Immature natural killer cell (primary cell): Measurements from ENCODE around the gene FOSL2. TPM values are rescaled to one million over a fixed set of nuclear protein-coding genes. Genes with fewer than 3 reads are reported as not detected.
A peak's percentile ranks its signal among the peaks of the same experiment; 100 is the strongest.

Experiments
- DNase-seq, 3 donors: peaks; one replicate each; pipeline ENCODE4 v3.0.0; 2022; ENCODE audit warnings: mixed read lengths in 1 of 3
- H3K27ac Mint-ChIP-seq, 6 donors: one replicate each; pipeline ENCODE4 v1.8.0; 2020; ENCODE audit warnings: mixed read lengths in 6 of 6, mild to moderate bottlenecking in 5 of 6, inconsistent platforms in 4 of 6, moderate library complexity in 3 of 6
- H3K27me3 Mint-ChIP-seq, 3 donors: one replicate each; pipeline ENCODE4 v1.8.0; 2020 to 2021; ENCODE audit warnings: low read depth in 3 of 3, mild to moderate bottlenecking in 3 of 3, mixed read lengths in 3 of 3, moderate library complexity in 3 of 3, inconsistent platforms in 1 of 3
- H3K36me3 Mint-ChIP-seq, 3 donors: one replicate each; pipeline ENCODE4 v1.8.0; 2020; ENCODE audit warnings: mixed read lengths in 3 of 3, inconsistent platforms in 2 of 3, mild to moderate bottlenecking in 2 of 3
- H3K4me1 Mint-ChIP-seq, 2 donors: one replicate each; pipeline ENCODE4 v1.8.0; 2020; ENCODE audit warnings: inconsistent platforms in 2 of 2, mild to moderate bottlenecking in 2 of 2, mixed read lengths in 2 of 2, moderate library complexity in 1 of 2
- H3K4me3 Mint-ChIP-seq, 5 donors: one replicate each; pipeline ENCODE4 v1.8.0; 2020; ENCODE audit warnings: mild to moderate bottlenecking in 5 of 5, mixed read lengths in 5 of 5, inconsistent platforms in 3 of 5, moderate library complexity in 3 of 5
- H3K9me3 Mint-ChIP-seq, 6 donors: one replicate each; pipeline ENCODE4 v1.8.0; 2020; ENCODE audit warnings: mild to moderate bottlenecking in 6 of 6, mixed read lengths in 6 of 6, inconsistent platforms in 4 of 6, moderate library complexity in 3 of 6
- polyA plus RNA-seq, 3 donors: library from polyadenylated mRNA; unstranded; fragments of 300-500 nt; fragmentation: Illumina TruSeq; gene quantifications; one replicate each; pipeline ENCODE4 v1.2.3, GENCODE V29; 2021

The FOSL2 gene
- 10 to 100 TPM; 27.2 to 54.3 (median 28.7) TPM for polyA plus RNA-seq

DNA sequence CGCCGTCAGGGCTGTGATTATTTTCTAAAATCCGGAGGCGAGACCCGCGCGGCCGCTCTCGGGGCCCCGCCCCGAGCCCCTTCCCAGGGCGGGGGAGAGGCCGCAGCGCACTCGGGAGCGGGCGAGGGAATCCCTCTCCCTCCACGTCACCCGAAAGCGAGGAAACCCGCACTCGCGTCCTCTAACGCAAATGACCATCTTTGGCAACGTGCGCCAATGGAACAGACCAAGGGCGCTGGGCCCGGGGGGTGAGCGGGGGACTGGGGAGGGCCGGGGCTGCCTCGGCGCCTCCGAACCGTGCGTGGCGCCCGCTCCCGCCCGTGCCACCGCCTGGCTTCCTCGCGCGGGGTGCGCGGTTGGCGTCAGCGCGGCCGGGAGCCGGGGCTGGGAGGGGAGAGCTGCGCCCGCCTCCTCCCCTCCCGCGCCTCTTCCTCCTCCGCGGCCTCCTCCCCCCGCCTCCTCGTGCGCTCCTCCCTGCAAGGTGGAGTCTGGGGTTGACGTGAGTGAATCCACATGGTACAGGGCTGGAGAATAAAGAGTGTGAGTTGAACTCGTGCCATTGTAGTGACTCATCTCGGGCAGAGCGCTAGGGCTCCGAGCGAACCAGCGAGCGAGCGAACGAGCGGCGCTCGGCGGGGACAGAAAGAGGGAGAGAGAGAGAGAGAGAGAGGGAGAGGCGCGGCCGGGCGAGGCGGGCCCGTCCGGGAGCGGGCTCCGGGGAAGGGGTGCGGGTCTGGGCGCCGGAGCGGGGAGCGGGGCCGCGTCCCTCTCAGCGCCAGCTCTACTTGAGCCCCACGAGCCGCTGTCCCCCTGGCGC, at the start of gene FOSL2:
TSS of gene FOSL2 (plus strand) at position 562 of the 817 bp plus-strand sequence. CDS start 863 bp downstream, outside the sequence.
- Mint-ChIP-seq H3K27me3 (peaks cover 25 to 39% (median 32%) of the 10 kb centered on the region in 3 donors), H3K27ac (peak within 1 kb of the TSS in 5 of 6 donors; percentile 99 to 100 (median 99)), H3K36me3 (peaks cover 0 to 6% (median 4%) of the 10 kb centered on the region in 3 donors), H3K9me3 (peaks cover 0 to 6% (median 0%) of the 10 kb centered on the region in 6 donors), H3K4me1 (peaks cover 21 to 23% of the 10 kb centered on the region in 2 donors), H3K4me3 (peak within 1 kb of the TSS; percentile 88 to 97 (median 94))
- DNase-seq = peak; percentile 97 to 99 (median 99)

DNA sequence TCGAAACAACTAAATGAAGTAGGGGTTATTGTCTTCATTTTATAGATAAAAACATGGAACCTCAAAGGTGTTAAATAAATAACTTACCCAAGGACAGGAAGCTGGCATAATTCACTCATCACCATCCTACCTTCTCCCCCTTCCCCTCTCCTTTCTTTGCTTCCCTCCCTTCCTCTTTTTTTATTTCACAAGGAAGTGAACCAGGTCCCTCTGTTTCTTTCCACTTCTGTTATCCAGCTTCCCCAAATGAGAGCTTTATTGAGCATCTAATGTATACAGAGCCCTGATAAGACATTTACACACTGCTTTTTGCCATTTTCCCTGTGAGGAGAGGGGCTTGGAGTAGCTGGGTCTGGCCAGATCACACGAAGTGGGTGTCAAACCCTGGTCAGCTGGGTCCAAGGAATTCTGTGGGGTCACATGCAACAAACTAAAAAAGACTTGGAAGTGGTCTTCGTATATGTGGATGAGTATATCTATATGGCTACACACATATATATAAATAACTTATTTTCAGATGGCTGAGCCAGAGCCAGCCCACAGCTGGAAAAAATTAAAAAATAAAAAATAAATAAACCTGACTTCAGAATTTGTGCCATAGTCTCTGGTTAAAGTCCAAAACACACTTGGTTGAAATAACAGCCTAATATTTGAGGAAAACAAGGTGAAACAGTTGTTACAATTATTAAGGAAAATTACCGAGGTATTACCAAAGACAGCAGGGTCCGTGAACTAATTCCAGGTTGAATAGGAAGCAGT, 49.3 kb upstream of the FOSL2 start:
- Mint-ChIP-seq H3K27me3 (peaks cover 3 to 6% (median 3%) of the 10 kb centered on the region in 3 donors), H3K4me1 (peaks cover 26 to 28% of the 10 kb centered on the region in 2 donors), H3K27ac (peak overlapping the region in 4 of 6 donors; percentile 24 to 78 (median 58)), H3K9me3 (no peaks in the 10 kb centered on the region), H3K36me3 (peaks cover 6 to 8% (median 7%) of the 10 kb centered on the region in 3 donors), H3K4me3 (no peak overlapping the region)
- DNase-seq = no peak

DNA sequence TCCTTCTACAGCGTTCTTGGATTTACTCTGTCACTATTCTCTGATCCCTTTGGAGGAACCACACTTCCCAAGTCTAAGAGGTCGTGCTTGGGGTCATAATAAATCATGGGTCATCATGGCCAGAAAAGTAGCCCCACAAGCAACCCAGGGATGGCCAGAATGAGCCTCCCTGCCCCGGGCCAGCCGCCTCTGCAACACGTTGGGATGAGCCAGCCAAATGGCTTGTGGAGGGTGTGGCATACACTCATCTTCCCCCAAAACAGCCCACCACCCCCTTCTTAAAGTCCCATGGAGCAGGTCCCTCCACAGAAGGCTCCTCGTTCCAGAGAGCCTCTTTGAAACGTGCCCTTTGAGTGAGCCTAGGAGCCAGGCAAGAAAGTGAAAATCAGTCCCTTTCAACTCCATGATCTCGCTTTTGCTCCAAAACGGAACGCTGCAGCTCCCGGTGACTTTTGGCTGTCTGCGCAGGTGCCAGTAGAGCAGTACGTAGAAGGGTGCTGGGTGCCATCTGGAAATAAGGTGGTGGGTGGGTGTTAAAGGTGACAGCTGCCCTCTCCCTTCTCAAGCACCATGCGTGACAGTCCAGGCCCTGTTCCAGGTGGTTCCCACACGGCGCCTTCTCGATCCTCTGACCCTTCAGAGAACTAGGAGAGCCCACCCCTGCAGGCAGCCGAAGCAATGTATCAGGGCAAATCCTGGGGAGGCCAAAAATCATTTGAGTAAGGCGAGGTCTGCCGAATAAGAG, 48.5 kb upstream of the FOSL2 start:
- Mint-ChIP-seq H3K27ac (peak overlapping the region in 2 of 6 donors; percentile 13 to 46), H3K4me3 (peak overlapping the region in 1 of 5 donors; percentile 40), H3K9me3 (no peaks in the 10 kb centered on the region), H3K4me1 (peaks cover 28 to 30% of the 10 kb centered on the region in 2 donors), H3K36me3 (peaks cover under 1 to 2% (median 2%) of the 10 kb centered on the region in 3 donors), H3K27me3 (peaks cover 3 to 6% (median 3%) of the 10 kb centered on the region in 3 donors)
- DNase-seq = no peak

DNA sequence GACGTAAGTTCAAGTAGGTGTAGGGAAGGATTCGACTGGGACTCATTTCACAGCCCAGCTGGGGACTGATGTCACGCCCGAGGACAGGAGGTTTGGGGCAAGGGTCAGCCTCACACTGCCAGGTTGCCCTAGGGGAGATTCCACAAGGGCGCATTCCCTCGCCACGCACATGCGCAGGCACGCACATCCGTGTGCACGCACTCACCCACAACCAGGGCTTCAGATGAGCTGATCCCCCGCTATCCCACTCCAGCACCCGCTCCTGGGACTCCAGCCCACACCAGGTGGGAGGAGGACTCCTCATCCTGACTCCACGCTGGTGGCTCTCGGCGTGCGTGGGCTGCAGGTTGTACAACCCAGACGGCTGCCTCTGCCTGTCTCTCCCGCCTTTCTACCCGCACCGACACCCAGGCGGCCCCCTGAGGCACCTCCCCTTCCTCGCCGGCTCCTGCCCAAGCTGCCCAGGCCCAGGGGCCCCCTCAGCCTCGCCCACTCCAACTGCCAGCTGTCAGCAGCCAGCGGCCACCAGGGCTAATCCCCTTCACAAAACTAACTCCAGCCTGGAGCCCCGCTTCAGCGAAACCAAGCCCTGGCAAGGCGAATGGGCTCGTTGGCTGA, 47.8 kb upstream of the FOSL2 start:
- Mint-ChIP-seq H3K27me3 (peaks cover 3 to 6% (median 3%) of the 10 kb centered on the region in 3 donors), H3K4me3 (peak overlapping the region in 1 of 5 donors; percentile 40), H3K9me3 (no peaks in the 10 kb centered on the region), H3K36me3 (no peaks in the 10 kb centered on the region), H3K4me1 (peaks cover 29 to 35% of the 10 kb centered on the region in 2 donors), H3K27ac (peak overlapping the region in 2 of 6 donors; percentile 13 to 56)
- DNase-seq = no peak

DNA sequence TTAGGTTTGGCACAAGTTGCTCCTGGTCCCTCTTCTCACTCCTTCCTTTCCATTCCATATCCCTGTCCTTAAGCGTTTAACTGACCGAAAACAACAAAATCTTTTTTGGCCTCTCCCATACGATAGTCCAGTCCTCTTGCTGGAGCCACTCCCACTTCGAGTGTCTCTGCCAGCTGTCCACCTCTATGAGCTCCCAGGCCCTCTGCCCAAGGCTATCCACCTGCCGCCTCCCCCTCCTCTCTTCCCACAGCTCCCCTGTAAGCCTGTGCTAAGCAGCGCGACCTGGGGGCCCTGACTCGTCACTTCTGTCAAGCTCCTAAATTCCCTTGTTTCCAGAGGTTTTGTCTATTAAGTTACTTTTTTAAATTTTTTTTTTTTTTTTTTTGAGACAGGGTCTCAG, 47.0 kb upstream of the FOSL2 start:
- H3K9me3 Mint-ChIP-seq = no peaks in the 10 kb centered on the region
- H3K27ac Mint-ChIP-seq = peak overlapping the region in 4 of 6 donors; percentile 7 to 90 (median 64)
- H3K4me1 Mint-ChIP-seq = peaks cover 29 to 35% of the 10 kb centered on the region in 2 donors
- DNase-seq = no peak
- H3K4me3 Mint-ChIP-seq = no peak overlapping the region
- peaks cover 3 to 6% (median 3%) of the 10 kb centered on the region in 3 donors for H3K27me3 Mint-ChIP-seq
- no peaks in the 10 kb centered on the region for H3K36me3 Mint-ChIP-seq

DNA sequence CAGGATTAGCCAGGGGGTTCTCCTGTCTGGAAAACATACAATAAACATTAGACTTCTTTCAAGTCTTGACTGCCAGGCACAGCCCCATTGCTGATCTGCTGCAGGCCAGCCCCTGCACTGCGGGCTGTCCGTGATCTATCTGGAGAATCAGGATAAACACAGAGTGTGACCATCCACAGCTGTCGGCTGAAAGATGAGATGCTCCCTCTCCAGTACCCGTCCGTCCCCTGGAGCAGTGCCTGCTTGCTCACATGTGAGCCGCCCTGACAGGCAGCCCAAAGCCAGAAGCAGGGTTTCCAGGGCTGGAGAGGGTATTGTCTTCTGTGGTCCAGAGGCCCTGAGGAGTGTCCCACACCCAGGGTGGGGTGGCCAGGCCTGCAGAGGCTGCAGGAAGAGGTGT, 46.1 kb upstream of the FOSL2 start:
- Mint-ChIP-seq H3K36me3 (no peaks in the 10 kb centered on the region), H3K9me3 (no peaks in the 10 kb centered on the region), H3K4me3 (peak overlapping the region in 4 of 5 donors; percentile 14 to 44 (median 30)), H3K27me3 (peaks cover 0 to 6% (median 3%) of the 10 kb centered on the region in 3 donors), H3K4me1 (peaks cover 29 to 34% of the 10 kb centered on the region in 2 donors), H3K27ac (peak overlapping the region; percentile 50 to 97 (median 74))
- no peak for DNase-seq

DNA sequence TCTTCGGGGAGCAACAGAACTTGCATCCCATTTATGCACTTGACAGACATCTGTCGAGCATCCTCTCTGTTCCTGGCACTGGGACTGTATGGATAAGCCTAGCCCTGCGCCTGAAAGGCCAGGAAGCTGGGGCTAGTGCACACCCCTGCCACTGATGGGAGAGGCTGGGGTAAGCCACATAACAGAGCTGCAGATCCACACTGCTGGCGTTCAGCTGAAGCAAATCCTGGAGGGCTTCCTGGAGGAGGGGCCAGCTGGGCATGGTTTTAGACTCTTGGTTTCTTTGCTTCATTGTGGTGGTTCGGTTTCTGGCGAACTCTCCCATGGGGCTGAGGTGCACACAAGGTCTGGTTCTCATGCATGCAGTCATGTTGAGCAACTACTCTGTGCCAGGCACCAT, 45.5 kb upstream of the FOSL2 start:
- no peak for DNase-seq
- Mint-ChIP-seq H3K9me3 (no peaks in the 10 kb centered on the region), H3K27me3 (peaks cover 0 to 6% (median 0%) of the 10 kb centered on the region in 3 donors), H3K4me3 (peak overlapping the region; percentile 60 to 80 (median 63)), H3K4me1 (peaks cover 30 to 37% of the 10 kb centered on the region in 2 donors), H3K36me3 (no peaks in the 10 kb centered on the region), H3K27ac (peak overlapping the region; percentile 90 to 97 (median 94))

DNA sequence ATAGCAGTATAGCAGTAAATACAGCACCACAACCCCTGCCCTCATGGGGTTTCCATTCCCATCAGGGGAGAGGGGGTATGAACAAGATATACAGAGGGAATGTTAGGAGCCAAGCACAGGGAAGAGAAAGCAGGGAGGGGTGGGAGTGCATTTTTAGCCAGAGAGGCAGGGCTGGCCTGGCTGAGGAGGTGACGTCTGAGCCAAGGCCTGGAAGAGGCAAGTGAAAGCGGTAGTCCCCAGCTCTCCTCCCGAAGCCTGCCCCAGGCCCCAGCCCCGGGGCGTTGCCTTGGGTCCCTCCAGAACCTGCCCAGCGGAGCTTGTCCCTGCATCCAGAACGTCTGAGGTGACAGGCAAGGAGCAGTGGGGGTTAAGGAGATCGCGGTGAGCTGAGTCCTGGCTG, 45.1 kb upstream of the FOSL2 start:
- Mint-ChIP-seq H3K4me3 (peak overlapping the region; percentile 60 to 80 (median 65)), H3K9me3 (no peaks in the 10 kb centered on the region)
- DNase-seq = no peak

DNA sequence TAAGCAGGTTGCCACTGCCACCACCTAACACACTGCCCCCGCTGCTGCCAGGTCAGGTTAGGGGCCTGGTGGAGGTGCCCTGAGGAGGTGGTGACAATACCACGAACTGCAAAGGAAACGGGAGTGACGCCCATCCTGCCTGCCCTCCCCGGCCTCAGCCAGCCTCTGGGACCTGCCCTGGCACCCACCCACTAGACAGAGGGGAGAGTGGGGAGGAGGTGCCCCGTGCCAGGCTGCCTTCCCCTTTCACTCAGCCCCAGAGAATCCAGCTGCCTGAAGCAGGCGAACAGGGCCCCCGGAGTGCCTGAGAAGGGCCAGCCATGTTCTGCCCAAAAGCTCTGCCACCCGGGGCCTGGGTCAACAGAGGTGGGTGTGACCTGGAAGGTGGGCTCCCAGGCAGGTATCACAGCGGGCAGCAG, 44.5 kb upstream of the FOSL2 start:
- no peaks in the 10 kb centered on the region for H3K36me3 Mint-ChIP-seq
- peak overlapping the region; percentile 60 to 80 (median 65) for H3K4me3 Mint-ChIP-seq
- H3K27me3 Mint-ChIP-seq = peaks cover 0 to 6% (median 4%) of the 10 kb centered on the region in 3 donors
- peak; percentile 89 to 91 (median 89) for DNase-seq
- peaks cover 36 to 41% of the 10 kb centered on the region in 2 donors for H3K4me1 Mint-ChIP-seq
- H3K9me3 Mint-ChIP-seq = no peaks in the 10 kb centered on the region
- H3K27ac Mint-ChIP-seq = peak overlapping the region; percentile 90 to 97 (median 94)

More for the DNA sequence above, 45.1 kb upstream of the FOSL2 start:
- Mint-ChIP-seq H3K27me3 (peaks cover 0 to 6% (median 1%) of the 10 kb centered on the region in 3 donors), H3K36me3 (no peaks in the 10 kb centered on the region), H3K4me1 (peaks cover 34 to 38% of the 10 kb centered on the region in 2 donors), H3K27ac (peak overlapping the region; percentile 90 to 97 (median 94))

DNA sequence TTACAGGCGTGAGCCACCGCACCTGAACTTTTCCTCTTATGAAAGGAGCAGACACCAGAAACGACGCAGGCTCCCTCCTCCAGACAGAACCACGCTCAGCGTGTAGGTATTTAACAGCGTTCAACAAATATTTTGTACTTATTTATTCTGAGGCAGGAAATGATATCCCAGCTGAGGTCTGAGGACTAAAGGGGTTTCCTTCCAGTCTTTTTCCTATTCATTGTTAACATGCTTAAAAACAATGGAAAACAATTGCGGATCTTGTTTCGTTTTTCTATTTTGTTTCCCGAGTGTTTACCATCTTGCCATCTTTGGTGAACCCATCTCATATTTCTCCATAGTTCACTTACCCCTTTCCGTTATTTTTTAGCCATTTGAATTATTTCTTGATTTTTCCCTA, 43.7 kb upstream of the FOSL2 start:
- Mint-ChIP-seq H3K27ac (peak overlapping the region; percentile 90 to 97 (median 94)), H3K36me3 (no peaks in the 10 kb centered on the region), H3K9me3 (no peaks in the 10 kb centered on the region), H3K4me1 (peaks cover 36 to 41% of the 10 kb centered on the region in 2 donors), H3K27me3 (peaks cover 2 to 5% (median 4%) of the 10 kb centered on the region in 3 donors), H3K4me3 (peak overlapping the region; percentile 60 to 80 (median 64))
- DNase-seq = no peak

DNA sequence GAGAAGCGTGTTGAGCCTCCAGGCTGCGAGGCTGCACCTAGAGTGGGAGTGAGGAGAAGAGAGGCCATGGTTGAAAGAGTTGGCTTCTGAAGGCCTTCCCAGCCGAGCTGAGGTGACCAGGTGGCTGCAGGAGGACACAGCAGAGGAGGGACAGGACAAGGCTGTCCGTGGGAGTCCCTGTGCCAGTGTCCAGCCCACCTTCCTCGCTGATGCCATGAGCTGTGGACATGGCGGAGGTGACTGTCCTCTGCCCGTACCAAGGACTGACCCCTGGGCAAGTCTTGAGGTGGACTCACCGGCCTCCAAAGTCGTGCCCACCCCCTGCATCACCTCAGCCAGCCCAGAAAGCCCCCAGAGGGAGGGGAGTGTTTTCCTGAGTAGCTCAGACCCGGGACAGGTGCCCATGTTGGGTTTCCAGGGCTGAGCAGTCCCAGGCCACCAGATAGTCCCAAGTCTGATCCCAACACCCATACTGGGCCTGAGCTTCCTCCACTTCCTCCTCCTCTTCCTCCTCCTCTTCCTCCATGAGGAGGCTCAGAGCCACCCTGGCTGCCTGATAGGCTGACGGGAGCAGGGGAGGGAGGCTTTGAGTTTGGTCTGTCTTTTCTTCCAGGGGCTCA, 43.0 kb upstream of the FOSL2 start:
- peaks cover 36 to 41% of the 10 kb centered on the region in 2 donors for H3K4me1 Mint-ChIP-seq
- H3K27ac Mint-ChIP-seq = peak overlapping the region; percentile 90 to 97 (median 94)
- peak overlapping the region in 3 of 5 donors; percentile 64 to 80 (median 64) for H3K4me3 Mint-ChIP-seq
- H3K27me3 Mint-ChIP-seq = peaks cover 2 to 5% (median 4%) of the 10 kb centered on the region in 3 donors
- no peaks in the 10 kb centered on the region for H3K36me3 Mint-ChIP-seq
- no peaks in the 10 kb centered on the region for H3K9me3 Mint-ChIP-seq
- DNase-seq = no peak

DNA sequence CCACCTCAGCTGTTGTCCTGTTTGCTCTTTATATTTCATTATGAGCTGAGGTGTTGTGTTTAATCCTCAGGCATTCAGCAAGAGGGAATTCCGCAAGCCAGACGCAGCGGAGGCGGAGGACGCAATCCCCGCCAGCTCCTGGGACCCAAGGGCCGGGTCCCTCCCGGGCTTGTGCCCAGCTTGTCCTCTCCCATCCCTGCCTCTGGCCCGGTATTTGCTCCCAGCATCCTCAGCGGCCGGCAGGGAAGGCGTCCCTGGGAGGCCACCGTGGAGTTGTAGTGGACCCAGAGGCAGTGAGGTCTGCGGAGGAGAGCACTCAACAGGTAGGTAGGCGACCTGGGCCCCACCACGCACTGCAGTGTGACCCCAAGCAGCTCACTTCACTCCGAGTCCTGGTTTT, 42.5 kb upstream of the FOSL2 start:
- Mint-ChIP-seq H3K36me3 (no peaks in the 10 kb centered on the region), H3K27ac (peak overlapping the region in 3 of 6 donors; percentile 59 to 96 (median 90)), H3K4me3 (no peak overlapping the region), H3K4me1 (peaks cover 36 to 45% of the 10 kb centered on the region in 2 donors), H3K27me3 (peaks cover 2 to 8% (median 4%) of the 10 kb centered on the region in 3 donors), H3K9me3 (no peaks in the 10 kb centered on the region)
- no peak for DNase-seq
